Effector CD8-positive, alpha-beta T cell (primary cell): Measurements from ENCODE around the gene MYO19.
A peak's percentile ranks its signal among the peaks of the same experiment; 100 is the strongest.

Source experiments
- DNase-seq: peaks from one replicate; lab custom pipeline; 2025; lab: John Stamatoyannopoulos, UW
- total RNA-seq, 4 experiments: gene quantifications; one replicate each; lab custom pipeline; 2026; lab: John Stamatoyannopoulos, UW

Gene MYO19, protein sequence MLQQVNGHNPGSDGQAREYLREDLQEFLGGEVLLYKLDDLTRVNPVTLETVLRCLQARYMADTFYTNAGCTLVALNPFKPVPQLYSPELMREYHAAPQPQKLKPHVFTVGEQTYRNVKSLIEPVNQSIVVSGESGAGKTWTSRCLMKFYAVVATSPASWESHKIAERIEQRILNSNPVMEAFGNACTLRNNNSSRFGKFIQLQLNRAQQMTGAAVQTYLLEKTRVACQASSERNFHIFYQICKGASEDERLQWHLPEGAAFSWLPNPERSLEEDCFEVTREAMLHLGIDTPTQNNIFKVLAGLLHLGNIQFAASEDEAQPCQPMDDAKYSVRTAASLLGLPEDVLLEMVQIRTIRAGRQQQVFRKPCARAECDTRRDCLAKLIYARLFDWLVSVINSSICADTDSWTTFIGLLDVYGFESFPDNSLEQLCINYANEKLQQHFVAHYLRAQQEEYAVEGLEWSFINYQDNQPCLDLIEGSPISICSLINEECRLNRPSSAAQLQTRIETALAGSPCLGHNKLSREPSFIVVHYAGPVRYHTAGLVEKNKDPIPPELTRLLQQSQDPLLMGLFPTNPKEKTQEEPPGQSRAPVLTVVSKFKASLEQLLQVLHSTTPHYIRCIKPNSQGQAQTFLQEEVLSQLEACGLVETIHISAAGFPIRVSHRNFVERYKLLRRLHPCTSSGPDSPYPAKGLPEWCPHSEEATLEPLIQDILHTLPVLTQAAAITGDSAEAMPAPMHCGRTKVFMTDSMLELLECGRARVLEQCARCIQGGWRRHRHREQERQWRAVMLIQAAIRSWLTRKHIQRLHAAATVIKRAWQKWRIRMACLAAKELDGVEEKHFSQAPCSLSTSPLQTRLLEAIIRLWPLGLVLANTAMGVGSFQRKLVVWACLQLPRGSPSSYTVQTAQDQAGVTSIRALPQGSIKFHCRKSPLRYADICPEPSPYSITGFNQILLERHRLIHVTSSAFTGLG
- 71.1 to 96.2 (median 89.7) reads per million in 4 experiments for total RNA-seq

DNA sequence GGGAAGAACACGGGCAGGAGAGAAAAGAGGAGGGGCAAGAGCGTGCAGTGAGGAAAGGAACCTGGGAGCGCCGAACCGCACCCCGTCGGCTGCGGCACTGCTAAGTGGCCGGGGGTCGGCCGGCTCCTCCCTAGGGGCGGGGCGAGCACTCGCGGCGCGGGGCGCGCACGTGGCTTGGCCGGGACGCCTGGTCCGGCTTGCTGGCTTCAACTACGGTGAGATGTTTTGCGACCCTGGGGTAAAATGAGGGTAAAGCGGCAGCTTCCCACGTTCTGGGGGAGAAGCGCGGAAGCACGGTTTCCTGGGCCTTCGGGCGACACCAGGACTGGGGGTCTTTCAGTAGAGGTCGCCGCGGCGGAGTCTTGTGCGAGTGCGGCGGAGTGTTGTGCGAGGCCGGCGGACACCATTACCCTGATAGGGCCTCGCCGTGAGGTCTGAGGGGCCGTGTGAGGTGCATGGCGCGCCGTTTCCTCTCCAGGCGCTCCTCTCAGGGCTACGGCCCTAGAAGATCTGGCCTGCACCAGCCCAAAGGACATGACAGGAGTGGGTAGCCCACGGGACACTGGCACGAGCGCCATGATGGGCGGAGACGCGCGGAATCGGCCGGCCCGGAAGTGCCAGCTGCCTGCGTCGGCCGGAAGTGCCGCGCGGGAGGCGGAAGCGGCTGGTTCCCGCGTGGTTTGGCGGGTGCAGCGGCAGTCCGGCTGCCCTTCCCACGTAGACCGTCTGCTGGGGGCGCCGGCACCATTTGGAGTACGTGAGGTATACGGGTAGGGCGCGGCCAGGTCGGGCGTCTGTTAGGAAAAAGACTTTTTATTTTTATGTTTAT lies at the start of gene MYO19, which contains the start of gene PIGW:
Gene MYO19 (minus strand): TSS at position 29 of the 829 bp plus-strand sequence. CDS start 2,330 bp downstream, outside the sequence.
Gene PIGW (plus strand): TSS at position 148 of the 829 bp plus-strand sequence. CDS start 2,115 bp downstream, outside the sequence.
- peak; percentile 68 for DNase-seq

- no peak for DNase-seq
Observed at GRCh38 chr17:36583787-36584186, 49.1 kb upstream of the MYO19 start.

DNA sequence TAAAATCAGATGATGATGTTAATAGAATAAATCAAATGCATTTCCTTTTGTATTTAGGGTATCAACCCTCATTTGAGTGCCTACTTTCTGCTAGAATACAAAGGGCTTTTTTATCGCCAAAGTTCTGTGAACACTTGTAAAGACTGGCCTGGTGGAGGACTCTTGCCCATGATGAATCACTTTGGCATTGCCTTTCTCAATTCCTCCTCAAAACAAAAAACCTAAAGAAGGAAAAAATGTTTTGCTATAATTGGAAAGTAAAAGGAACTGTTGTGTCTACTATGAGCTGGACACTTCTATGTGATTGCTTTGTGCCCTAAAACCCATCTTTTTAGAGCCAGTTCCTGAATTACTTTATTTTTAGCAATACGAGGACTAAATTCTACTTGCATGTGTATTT lies 44.0 kb upstream of the MYO19 start:
- DNase-seq = no peak

DNA sequence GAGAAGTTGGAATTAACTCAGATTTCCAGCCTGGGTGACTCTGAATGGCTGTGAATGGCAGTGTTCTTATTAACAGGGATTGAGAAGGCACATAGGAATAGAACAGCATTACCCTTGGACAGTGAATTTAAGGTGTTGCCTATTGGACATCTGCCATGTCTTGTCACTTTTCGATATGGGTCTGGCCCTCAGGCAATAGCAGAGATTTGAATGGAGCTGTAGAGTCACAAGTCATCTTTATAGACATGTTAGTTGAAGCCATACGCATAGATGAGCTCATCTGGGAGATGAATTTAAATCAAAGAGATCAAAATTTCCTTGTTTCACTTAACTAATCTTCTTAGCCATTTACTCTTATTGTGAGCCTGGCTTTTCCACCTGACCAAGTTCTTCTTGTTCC lies 42.1 kb upstream of the MYO19 start:
- DNase-seq = no peak

- DNase-seq = no peak
Observed at GRCh38 chr17:36575028-36575427, 40.4 kb upstream of the MYO19 start.

GRCh38 chr17:36566081-36566480 lies 31.4 kb upstream of the MYO19 start:
- DNase-seq = no peak

DNA sequence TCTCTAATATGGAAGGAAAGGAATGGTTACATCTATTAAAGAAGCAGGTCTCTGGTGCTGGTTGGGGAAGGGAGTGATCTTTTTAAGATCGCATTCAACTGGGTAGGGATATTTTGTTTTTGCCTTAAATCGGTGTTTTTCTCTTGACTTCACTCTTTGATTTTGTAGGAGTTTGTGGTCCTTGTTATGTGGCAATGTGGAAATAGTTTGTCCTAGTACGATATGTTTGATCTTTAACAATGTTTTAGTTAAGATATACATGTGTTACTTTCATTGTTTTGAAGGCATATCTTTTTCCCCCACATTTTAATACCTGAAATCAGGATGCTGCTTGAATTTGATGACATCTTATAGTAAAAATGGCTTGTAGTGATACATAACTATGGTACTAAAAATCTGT lies 18.8 kb upstream of the MYO19 start:
- DNase-seq = no peak

DNA sequence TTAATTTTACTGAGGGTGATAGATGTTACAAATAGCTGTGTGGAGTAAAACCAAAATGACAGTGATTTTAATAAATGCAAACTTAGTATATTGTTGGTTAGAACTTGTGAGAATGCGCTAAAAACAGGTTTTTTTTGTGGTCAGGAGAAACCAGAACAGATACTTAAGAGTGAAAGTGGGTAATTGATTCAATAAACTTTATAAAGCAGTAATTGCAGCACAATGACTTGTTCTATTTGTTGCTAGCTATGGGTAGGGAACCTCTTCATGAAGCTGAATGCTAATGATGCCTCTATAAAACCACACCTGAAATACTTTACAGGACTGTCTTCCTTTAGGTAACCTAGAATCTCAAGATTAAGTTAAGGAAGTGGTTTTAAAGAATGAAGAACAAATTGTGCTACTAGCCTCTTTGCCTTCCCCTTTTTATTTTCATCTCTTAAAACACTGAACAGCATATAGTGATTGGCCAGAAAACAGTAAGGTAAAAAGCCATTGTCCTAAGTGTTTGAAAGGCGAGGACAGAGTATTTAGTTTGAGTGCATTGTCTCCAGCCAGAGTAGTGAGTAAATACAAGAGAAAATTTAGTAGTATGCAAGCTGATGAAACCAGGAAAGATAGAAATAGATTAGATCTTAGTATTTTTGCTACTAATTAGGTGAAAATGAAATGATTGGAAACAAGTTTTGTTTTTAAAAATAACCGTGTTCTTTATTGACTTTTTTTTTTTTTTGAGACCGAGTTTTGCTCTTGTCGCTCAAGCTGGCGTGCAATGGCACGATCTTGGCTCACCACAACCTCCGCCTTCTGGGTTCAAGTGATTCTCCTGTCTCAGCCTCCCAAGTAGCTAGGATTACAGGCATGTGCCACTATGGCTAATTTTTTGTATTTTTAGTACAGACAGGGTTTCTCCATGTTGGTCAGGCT lies 16.1 kb upstream of the MYO19 start:
- DNase-seq = no peak

DNA sequence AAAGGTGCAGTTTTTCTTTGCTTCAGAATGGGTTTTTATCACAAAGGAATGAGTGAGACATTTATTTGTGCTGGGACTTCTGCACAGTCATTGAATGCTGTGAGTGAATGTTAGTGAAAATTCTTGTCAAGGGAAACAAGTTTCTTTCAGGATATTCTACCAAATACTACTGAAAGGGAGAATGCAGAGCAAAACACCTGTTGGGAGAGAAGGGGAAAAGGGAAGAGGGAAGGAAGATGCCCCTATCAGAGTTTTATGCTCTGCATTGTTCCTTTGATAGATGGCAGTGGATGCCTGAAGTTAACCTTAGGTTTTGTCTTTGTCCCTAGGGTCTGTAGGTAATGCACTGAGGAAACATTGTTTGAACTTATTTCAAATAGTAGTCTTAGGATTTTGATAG lies 13.1 kb upstream of the MYO19 start:
- DNase-seq = no peak

DNA sequence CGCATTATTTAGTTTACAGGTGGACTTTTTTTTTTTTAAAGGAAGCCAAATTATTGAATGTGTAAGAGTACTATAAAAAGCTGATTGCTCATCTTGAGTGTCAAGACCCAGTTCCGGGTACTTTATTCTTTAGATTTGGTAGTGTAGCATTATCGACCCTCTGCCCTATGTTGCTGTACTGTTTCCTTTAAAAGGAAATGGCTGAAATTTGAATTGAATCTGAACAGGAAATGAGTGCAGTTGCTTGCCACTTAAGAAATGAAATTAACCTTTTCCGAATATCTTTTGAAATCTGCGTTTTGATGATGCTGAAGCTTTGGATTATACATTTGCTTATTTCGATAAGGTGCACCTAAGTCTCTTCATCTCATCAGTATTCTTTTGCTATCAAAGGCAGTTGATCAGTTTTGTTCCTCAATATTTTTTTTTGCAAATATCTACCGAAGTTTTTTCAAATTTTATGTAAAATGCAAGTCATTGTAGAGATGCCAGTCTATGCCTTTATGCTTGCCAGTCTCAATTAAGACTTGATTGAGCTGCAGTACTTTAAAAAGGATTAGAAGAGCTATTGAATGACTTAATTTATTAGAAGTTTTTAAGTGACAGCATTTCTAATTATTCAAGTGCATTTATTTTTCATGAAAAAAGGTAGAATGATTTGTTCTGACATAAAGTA lies 11.9 kb upstream of the MYO19 start:
- DNase-seq = no peak

GRCh38 chr17:36545465-36546417 lies 11.1 kb upstream of the MYO19 start:
- peak; percentile 91 for DNase-seq

DNA sequence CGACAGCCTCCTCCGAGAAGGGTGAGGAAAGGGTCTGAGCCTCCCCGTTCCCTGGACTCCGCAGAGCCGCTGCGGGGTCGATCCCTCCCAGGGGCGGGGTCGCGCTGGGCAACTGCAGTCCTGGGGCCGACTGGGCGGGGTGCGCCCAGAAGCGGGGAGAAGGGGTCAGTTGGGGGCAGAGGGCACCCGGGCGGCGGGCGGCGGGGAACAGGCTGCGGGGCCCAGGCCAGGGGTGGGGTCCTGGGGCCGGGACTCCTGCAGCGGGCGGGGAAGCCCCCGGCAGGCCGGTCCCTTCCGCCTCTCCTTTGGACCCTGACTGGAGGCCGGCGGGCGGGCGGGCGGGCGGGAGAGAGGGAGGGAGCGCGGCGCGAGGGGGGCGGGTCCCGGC lies 10.4 kb upstream of the MYO19 start:
- no peak for DNase-seq

DNA sequence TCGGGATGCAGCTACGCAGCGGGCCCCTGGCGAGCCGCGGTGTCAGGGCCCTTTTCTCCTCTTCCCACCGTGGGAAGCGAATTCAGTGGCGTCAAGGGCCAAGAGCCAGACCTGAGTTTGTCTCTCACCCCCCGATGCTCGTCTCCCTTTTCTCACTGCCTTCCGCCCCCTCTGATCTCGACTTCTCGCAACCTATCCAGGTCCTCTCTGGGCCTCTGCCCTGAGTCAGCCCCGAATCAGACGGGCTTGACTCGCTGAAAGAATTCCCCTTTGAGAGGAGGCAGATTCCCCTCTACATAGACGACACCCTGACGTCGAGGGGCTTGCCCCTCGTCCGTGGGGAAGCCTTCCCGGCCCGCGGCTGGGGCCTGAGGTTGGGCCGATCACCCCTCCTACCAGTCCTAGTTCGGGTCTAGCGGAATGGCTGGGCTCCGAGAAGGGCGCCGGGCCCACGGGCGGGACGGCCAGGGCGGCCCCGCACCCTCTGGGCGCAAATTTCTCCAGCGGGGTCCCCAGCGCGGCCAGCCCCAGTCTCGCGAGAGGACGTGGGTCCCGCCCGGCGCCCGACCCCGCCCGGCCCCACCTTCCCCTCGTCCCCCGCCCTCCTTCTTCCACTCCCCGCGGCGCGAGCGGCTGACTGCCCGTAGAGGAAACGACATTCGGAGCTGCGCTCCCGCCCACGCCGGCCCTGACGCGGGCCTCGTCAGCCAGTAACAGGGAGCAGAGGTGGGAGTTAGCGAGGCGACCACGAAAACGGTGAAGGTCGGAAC lies 9.8 kb upstream of the MYO19 start, which contains the start of gene GGNBP2:
Gene GGNBP2 (plus strand): TSS at position 613 of the 770 bp plus-strand sequence. CDS start 806 bp downstream, outside the sequence.
- peak; percentile 90 for DNase-seq

DNA sequence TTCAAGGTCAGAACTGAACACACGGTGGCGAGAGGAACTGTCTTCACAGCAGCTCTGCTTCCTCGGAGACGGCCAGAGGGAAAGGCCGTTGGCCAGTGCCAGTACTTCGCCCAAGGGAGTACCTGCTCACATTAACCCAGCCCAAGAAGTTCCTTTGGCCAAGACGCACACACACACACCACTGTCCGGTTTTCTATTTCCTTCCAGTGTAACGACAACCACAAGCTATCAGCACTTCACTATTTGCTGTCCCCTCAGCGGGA lies 9.3 kb upstream of the MYO19 start:
- no peak for DNase-seq

DNA sequence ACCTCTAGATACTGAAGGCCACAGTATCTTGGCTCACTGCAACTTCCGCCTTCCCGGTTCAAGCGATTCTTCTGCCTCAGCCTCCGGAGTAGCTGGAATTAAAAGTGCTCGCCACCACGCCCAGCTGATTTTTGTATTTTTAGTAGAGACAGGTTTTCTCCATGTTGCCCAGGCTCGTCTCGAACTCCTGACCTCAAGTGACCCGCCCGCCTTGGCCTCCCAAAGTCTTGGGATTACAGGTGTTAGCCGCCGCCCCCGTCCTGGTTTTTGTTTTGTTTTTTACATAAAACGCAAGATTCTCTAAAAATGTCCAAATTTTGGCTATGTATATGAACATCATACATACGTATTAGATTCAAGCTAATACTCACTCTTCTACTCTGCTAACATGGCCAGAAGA lies 8.1 kb upstream of the MYO19 start:
- DNase-seq = no peak

DNA sequence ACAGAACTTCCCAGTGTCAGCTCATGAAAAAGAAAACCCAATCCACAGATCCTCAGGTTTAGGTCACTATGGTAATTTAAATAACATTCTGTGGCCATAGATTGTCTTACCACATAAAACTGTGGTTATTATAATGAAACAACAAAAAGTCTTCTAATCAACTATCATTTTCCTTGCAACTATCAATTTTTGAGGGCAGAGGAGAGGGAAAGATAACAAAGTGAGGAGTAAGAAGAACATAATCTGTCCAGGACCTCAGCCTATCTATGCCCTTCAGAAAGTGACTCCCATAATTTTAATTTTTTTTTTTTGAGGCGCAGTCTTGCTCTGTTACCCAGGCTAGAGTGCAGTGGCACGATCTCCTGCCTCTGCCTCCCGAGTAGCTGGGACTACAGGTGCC lies 6.0 kb upstream of the MYO19 start:
- no peak for DNase-seq

DNA sequence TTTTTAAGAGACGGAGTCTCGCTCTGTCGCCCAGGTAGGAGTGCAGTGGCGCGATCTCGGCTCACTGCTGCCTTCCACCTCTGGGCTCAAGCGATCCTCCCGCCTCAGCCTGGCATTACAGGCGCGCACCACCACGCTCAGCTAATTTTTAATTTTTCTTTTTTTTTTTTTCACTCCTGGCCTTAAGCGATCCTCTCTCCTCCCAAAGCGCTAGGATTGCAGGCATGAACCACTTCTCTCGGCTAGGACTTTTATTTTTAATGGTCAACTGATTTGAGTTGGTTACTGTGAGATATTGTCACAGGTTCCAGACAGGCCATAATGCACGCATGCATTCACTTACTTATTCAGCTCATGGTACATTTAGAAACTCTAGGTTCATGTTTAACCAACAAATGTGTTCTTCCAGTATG lies 1.0 kb upstream of the MYO19 start:
- no peak for DNase-seq
